Suppressor macrophage treated with lipopolysaccharide for 1 hour (primary cell): ENCODE results near the gene SYF2.

Experiments
- DNase-seq, 3 donors: peaks; one replicate each; pipeline ENCODE4 v3.0.0-alpha.2; 2020 to 2022

The SYF2 gene

DNA sequence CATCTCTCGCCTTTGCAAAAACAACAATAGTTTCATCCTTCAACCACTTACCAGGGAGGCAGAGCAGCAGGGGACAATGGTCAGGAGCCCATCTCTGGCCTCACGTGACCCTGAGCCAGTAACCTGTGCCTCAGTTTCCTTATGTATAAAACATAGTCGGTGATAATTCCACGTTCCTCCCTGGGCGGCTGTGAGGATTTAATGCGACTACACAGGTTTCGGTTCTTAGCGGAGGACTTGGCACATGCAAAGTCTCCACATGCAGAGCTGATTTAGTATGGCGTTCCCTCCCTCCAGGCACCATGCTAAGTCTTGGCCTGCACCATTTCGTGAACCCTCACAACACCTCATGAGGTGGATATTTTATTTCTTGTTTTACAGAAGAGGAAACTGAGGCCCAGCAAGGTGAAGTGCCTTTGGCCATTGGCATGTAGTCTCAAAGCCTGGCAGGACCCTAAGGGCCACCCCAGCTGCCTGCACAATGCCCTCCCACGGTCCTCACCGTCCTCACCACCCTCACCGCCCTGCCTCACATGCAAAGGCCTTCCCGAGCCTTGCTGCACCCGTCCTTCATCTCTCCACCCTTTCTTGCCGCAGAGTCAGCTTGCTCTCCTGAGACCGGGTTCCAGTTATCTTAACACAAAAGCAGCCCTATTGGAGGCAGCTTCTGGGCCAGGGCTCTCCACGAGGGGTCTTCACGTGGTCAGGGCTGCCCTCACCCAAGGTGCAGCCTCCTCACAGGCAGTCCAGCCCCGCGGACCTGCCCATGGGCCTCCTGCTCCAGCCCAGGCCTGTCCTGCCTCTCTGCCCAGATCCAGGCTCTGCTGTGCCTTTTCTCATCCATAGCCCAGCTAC is 48.9 kb downstream of the SYF2 start:
- no peak for DNase-seq

DNA sequence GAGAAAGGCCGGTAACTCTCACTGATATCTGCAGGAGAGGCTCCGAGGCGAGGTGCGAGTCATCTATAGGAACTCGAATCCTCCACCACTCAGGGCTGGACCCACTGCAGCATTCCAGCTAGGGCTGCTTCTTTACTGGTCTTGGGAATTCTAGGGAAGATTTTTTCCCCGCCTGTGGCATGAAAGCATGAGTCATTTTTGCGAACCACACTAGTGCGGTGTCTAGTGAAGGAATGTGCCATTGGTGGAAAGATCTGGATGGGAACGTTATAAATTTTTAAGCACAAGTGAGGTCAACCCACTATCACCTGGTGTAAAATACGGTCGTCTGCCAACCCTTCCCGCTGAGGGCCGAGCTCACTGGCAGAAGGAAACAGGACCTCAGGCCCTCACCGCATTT is 49.7 kb downstream of the SYF2 start:
- DNase-seq, result no peak

DNA sequence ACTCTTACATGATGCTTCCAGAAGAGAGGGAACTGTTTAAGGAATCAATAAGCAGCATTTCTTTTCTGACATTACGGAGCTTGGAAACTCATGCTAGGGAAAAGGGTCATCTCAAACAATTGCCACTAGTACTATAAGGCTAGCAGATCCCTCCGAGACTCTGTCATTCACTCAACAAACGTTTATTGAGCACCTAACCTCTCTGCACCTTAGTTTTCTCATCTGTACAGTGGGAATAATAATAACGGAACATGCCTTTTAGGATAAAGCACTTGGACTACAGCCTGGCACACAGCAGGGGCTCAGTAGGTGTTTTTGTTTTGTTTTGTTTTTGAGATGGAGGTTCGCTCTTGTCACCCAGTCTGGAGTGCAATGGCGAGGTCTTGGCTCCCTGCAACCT is 51.3 kb downstream of the SYF2 start:
- no peak for DNase-seq

DNA sequence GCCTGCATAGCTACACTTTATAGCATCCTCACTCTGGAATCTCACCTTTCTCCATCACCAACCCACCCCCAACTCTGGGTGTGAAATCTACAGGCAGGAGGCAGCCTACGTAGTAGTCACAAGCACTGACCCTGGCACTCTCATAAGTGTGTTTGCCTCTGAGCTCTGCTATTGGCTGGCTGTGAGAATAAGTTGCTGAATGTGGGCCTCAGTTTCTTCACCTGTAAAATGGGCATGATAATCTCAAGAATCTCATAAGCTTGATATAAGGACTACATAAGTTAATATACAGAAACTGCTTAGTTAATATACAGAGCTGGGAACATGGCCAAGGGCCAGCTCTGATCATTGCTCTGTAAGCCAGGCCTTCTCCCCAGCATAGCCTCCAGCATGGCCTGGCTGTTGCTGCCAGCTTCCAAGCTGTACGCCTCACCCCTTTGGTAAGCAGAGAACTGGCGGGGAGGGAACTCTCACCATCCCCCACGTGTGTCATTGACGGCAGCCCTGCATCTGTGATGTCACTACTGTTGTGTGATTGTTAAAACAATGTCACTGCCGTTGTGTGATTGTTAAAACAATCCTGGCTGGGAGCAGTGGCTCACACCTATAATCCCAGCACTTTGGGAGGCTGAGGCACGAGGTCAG is 53.3 kb downstream of the SYF2 start:
- DNase-seq, result no peak

DNA sequence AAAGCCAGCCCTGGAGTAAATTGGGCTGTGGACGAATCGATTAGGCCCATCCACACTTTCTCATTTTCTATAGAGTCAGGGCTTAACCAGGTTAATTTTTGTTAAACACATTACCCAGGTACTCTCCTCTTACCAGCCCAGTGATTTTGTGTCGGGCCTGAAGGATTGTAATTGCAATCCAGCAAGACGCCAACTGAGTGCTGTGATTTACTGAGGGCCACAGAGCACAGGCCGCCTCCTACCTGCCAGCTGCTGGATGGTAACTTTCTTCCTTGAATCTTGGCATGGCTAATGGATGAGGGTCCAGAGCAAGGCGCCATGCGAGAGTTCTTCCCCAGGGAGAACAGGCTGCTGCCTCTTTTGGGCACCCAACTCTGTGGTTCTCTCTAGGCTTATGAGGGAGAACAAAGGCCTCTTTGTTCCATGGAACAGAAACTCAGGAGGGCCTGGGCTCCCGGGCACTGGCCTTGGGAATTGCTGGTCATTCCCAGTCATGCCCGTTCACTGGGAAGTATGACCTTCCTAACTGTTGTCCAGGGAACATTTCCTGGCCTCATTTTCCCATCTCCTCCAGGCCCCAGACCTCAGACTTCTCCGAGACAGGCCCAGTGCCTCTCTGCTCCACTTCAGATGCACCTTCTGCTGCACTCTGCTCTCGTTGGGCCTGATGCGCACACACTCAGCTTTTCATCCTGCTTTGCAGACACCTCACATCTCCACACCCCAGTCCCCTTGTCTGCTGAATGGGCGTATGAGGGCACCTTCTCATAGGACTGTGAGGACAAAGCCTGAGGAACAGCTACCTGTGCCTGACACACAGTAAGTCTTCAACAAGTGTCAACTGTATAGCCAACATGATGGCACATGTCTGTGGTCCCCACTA is 57.3 kb downstream of the SYF2 start:
- DNase-seq, result no peak

DNA sequence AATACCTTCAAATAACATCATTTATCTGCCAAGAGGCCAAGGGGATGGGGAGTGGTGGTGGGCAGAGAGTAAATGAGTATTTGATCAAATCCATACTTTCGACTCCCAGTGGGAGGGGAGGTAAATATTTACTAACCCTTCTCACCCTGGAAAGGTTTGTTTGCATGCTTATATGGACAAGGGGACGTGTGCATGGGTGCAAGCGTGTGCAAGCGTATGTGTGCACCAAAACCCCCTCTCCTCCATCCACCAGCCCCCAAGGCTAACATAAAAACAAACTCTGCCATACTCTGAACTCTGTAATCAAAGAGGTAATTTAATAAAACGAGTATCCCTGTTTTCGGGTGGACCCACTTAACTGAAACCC is 58.0 kb downstream of the SYF2 start:
- no peak for DNase-seq

DNA sequence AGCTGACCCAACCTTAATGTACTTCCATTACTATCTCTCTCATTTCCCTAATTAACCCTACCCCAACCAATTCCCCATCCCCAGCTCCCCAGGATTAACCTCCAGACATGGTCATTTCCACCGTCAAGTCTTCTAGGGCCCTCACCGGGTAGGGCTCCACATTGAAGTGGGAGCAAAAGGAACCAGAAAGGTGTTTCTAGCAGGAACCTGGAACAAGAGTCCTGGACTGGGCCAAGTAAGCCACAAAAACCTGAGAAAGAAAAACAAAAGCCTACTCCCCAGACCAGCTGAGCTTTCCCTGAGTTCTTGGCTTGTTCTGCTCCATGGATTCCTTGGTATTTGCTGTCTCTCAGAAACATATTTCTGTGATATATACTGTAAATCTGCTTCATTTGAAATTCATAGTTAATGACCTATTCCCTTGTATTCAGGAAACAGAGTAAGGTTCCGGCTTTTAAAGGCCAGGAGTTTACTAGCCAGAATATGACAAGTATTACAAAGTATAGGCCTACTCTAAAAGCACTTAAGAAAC is 58.4 kb downstream of the SYF2 start:
- no peak for DNase-seq
